Measurements from ENCODE around the gene SERPINF2.
"Not testable (repeated sequence)": the region's sequence is repeated elsewhere in the genome, so short reads cannot be mapped to it uniquely, and the experiment has no call there.

DNA sequence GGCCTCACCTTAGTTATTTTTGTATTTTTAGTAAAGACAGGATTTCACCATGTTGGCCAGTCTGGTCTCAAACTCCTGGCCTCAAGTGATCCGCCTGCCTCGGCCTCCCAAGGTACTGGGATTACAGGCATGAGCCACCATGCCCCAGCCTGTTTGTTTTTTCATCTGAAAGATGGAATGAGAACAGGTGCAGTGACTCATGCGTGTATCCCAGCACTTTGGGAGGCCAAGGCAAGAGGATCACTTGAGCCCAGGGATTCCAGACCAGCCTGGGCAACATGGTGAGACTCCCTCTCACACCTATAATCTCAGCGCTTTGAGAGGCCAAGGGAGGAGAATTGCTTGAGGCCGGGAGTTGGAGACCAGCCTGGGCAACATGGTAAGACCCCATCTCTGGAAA lies 42.8 kb upstream of the SERPINF2 start:
- TF ChIP-seq, protein P1, sequence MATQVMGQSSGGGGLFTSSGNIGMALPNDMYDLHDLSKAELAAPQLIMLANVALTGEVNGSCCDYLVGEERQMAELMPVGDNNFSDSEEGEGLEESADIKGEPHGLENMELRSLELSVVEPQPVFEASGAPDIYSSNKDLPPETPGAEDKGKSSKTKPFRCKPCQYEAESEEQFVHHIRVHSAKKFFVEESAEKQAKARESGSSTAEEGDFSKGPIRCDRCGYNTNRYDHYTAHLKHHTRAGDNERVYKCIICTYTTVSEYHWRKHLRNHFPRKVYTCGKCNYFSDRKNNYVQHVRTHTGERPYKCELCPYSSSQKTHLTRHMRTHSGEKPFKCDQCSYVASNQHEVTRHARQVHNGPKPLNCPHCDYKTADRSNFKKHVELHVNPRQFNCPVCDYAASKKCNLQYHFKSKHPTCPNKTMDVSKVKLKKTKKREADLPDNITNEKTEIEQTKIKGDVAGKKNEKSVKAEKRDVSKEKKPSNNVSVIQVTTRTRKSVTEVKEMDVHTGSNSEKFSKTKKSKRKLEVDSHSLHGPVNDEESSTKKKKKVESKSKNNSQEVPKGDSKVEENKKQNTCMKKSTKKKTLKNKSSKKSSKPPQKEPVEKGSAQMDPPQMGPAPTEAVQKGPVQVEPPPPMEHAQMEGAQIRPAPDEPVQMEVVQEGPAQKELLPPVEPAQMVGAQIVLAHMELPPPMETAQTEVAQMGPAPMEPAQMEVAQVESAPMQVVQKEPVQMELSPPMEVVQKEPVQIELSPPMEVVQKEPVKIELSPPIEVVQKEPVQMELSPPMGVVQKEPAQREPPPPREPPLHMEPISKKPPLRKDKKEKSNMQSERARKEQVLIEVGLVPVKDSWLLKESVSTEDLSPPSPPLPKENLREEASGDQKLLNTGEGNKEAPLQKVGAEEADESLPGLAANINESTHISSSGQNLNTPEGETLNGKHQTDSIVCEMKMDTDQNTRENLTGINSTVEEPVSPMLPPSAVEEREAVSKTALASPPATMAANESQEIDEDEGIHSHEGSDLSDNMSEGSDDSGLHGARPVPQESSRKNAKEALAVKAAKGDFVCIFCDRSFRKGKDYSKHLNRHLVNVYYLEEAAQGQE (IDR thresholded peaks at IDR 0.05; ENCODE audit: low read depth, low read length), result not testable (repeated sequence)
- not testable (repeated sequence) for TF ChIP-seq EZH2phosphoT487 (IDR thresholded peaks at IDR 0.05; ENCODE audit: borderline replicate concordance, low read depth); POLR2AphosphoS5 (IDR thresholded peaks at IDR 0.05; ENCODE audit: low read depth, low read length); RAD21 (IDR thresholded peaks at IDR 0.05; ENCODE audit: low read length)
- TF ChIP-seq, protein P2, sequence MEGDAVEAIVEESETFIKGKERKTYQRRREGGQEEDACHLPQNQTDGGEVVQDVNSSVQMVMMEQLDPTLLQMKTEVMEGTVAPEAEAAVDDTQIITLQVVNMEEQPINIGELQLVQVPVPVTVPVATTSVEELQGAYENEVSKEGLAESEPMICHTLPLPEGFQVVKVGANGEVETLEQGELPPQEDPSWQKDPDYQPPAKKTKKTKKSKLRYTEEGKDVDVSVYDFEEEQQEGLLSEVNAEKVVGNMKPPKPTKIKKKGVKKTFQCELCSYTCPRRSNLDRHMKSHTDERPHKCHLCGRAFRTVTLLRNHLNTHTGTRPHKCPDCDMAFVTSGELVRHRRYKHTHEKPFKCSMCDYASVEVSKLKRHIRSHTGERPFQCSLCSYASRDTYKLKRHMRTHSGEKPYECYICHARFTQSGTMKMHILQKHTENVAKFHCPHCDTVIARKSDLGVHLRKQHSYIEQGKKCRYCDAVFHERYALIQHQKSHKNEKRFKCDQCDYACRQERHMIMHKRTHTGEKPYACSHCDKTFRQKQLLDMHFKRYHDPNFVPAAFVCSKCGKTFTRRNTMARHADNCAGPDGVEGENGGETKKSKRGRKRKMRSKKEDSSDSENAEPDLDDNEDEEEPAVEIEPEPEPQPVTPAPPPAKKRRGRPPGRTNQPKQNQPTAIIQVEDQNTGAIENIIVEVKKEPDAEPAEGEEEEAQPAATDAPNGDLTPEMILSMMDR (IDR thresholded peaks at IDR 0.05), result not testable (repeated sequence)
- TF ChIP-seq, protein P3, sequence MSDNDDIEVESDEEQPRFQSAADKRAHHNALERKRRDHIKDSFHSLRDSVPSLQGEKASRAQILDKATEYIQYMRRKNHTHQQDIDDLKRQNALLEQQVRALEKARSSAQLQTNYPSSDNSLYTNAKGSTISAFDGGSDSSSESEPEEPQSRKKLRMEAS (IDR thresholded peaks at IDR 0.05; ENCODE audit: low read depth), result not testable (repeated sequence)
